Measurements from ENCODE around the gene C19orf12.
A peak's percentile ranks its signal among the peaks of the same experiment; 100 is the strongest.

The C19orf12 gene

DNA sequence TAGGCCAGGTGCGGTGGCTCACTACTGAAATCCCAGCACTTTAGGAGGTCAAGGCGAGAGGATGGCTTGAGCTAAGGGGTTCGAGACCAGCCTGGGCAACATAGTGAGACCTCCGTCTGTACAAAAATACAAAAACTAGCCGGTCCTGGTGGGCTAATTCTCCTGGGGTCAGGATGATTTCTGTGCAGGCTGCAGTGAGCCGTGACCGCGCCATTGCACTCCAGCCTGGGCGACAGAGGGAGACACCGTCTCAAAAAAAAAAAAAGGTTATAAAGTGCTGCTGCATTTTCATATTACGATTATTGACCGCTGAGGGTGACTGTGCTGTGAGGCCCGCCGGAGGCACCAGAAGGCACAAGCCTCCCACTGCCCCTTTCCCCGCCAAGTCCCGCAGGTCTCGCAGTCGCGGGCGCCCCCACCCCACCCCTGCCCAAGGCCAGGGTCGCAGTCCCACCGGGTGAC lies 50.3 kb downstream of the C19orf12 start:
- H3K27ac Mint-ChIP-seq, result peak overlapping the region; percentile 65
- H3K9me3 Mint-ChIP-seq, result no peaks in the 10 kb centered on the region
- CTCF ChIA-PET, result interaction anchor here (0.7 to 5.6 kb wide), 11 partner anchors 8 to 59 kb away, joined by 3 to 58 read pairs (median 7); partner anchors contain the start of genes C19orf12 and POP4
- H3K27me3 Mint-ChIP-seq, result peaks cover 12% of the 10 kb centered on the region
- peaks cover 58% of the 10 kb centered on the region for H3K4me1 Mint-ChIP-seq
- H3K4me3 Mint-ChIP-seq, result peak overlapping the region; percentile 70
- no peak for DNase-seq
- H3K36me3 Mint-ChIP-seq, result peaks cover 25% of the 10 kb centered on the region

DNA sequence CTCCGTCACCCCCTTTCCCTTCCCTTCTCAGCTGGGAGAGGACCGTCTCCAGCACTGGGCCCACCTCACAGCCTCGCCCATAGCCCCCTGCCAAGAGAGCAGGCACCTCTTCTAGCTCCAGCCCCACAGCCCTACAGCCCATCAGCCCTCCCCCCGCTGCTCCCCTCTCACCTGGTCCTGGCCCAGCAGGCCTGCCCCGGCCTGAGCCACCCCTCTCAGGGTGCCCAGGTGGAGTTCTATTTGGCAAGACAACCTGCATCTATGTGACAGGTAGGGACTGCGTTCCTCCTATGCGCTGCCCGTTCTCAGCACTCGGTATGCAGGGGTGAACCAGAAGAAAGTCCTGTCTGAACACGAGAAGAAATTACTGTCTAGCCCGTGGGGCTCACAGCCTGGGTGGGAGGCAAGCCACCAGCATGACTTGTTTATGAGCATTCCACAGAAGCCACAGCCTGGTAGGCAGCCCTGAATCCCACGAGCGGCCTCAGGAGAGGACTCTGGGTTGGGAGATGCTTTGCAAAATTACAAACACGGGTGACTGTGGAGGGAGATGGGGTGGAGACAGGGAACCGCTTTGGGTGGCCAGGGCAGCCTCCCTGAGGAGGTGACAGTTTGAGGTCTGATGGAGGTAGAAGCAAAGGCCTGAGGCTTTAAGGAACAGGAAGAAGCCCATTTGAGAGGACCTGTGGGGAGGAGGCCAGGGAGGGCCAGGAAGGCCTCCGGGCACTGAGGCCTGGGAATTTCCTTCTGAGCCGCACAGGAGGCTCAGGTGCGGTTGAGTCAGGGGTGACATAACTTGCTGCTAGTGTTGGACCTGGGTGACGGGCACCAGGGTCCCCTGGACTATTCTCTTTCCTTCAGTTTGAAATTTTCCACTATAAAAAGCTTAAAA lies 51.0 kb downstream of the C19orf12 start:
- Mint-ChIP-seq H3K9me3 (no peaks in the 10 kb centered on the region), H3K27me3 (peaks cover 12% of the 10 kb centered on the region), H3K4me1 (peaks cover 51% of the 10 kb centered on the region), H3K4me3 (peak overlapping the region; percentile 70), H3K36me3 (peaks cover 21% of the 10 kb centered on the region), H3K27ac (no peak overlapping the region)
- CTCF ChIA-PET, result interaction anchor here (1.9 to 5.6 kb wide), 3 partner anchors 9 to 54 kb away, joined by 6 to 48 read pairs (median 16); partner anchors contain the start of gene C19orf12
- DNase-seq, result no peak

- DNase-seq, result no peak
- CTCF ChIA-PET, result interaction anchor here (1.8 to 3.4 kb wide), 4 partner anchors 9 to 54 kb away, joined by 5 to 16 read pairs (median 9); no protein-coding TSS in a partner anchor
- H3K4me3 Mint-ChIP-seq, result no peak overlapping the region
- H3K27me3 Mint-ChIP-seq, result peaks cover 12% of the 10 kb centered on the region
- H3K4me1 Mint-ChIP-seq, result peaks cover 38% of the 10 kb centered on the region
- H3K9me3 Mint-ChIP-seq, result no peaks in the 10 kb centered on the region
- H3K36me3 Mint-ChIP-seq, result peaks cover 16% of the 10 kb centered on the region
- H3K27ac Mint-ChIP-seq, result no peak overlapping the region
Measured at GRCh38 chr19:29662604-29663404, 52.3 kb downstream of the C19orf12 start.

- Mint-ChIP-seq H3K9me3 (no peaks in the 10 kb centered on the region), H3K4me1 (peaks cover 33% of the 10 kb centered on the region), H3K27ac (no peak overlapping the region), H3K4me3 (no peak overlapping the region), H3K27me3 (peaks cover 12% of the 10 kb centered on the region), H3K36me3 (peaks cover 13% of the 10 kb centered on the region)
- DNase-seq, result no peak
- CTCF ChIA-PET, result interaction anchor here (1.8 to 3.4 kb wide), 4 partner anchors 9 to 54 kb away, joined by 5 to 16 read pairs (median 9); no protein-coding TSS in a partner anchor
Measured at GRCh38 chr19:29662278-29662603, 52.8 kb downstream of the C19orf12 start.

GRCh38 chr19:29660835-29661234 lies 54.2 kb downstream of the C19orf12 start:
- Mint-ChIP-seq H3K27ac (no peak overlapping the region), H3K9me3 (no peaks in the 10 kb centered on the region), H3K4me3 (no peak overlapping the region), H3K27me3 (peaks cover 15% of the 10 kb centered on the region), H3K4me1 (peaks cover 28% of the 10 kb centered on the region), H3K36me3 (peaks cover under 1% of the 10 kb centered on the region)
- CTCF ChIA-PET, result interaction anchor here (0.9 to 3.4 kb wide), 3 partner anchors 34 to 51 kb away, joined by 3 to 16 read pairs (median 3); no protein-coding TSS in a partner anchor
- no peak for DNase-seq

DNA sequence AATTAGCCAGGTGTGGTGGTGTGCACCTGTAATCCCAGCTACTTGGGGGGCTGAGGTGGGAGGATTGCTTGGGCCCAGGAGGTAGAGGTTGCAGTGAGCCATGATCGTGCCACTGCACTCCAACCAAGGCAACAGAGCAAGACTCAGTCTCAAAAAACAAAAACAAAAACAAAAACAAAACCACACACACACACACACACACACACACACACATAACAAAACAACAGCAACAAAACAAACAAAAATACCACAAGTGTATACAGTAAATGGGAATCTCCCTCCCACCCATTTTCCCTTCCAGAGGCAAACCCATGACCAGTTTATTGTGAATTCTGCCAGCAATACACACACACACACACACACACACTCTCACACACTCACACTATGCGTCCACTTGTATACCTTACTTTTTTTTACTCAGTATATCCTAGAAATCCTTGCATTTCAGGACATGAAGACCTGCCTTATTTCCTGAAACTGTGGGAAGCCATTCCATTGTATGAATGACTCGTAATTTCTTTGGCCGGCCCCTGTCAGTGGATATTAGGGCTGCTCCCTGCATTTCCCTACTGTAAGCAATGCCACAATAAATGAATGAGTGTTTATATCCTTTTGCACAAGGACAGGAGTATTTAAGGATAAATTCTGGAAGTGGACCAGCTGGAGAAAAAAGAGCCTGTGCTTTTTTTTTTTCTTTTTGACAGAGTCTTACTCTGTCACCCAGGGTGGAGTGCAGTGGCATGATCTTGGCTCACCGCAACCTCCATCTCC lies 56.7 kb downstream of the C19orf12 start:
- Mint-ChIP-seq H3K36me3 (no peaks in the 10 kb centered on the region), H3K4me1 (peaks cover 17% of the 10 kb centered on the region), H3K27me3 (peaks cover 25% of the 10 kb centered on the region), H3K9me3 (no peaks in the 10 kb centered on the region), H3K27ac (no peak overlapping the region), H3K4me3 (no peak overlapping the region)
- CTCF ChIA-PET, result interaction anchor here (1.9 kb wide), 1 partner anchor 48 kb away, joined by 4 read pairs; no protein-coding TSS in a partner anchor
- no peak for DNase-seq

DNA sequence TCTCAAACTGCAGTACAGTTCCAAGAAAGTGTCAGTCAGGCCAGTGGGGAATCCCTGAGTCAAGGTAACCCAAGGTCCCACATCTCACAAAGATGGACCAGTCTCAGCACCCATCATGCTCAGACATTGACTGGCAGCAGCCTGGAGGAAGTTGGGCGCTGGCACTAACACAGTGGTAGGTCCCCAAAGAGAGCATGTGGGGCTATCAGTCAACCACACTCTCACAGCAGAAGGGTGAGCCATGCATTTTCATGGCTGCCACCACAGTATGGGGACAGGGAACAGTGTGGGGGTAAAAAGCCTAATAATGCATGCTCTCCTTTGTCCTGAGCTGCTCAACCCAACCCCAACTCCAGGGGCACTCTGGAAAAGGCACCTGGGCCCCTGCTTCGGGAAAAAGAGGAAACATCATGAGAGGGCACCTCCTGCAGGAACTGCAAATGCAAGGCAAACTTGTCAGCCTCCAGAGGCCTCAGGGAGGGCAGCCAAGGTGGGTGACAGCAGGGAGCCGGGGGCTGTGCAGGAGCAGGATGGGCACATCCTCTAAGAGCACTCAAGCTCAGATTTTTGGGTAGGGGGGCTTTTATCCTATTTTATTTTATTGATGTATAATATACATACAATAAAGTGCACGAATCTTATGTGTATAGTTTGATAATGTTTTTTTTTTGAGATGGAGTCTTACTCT lies 59.3 kb downstream of the C19orf12 start:
- peaks cover 7% of the 10 kb centered on the region for H3K4me1 Mint-ChIP-seq
- no peak overlapping the region for H3K4me3 Mint-ChIP-seq
- no peak overlapping the region for H3K27ac Mint-ChIP-seq
- CTCF ChIA-PET, result no interaction called here
- no peak for DNase-seq
- no peaks in the 10 kb centered on the region for H3K36me3 Mint-ChIP-seq
- no peaks in the 10 kb centered on the region for H3K9me3 Mint-ChIP-seq
- peaks cover 32% of the 10 kb centered on the region for H3K27me3 Mint-ChIP-seq

DNA sequence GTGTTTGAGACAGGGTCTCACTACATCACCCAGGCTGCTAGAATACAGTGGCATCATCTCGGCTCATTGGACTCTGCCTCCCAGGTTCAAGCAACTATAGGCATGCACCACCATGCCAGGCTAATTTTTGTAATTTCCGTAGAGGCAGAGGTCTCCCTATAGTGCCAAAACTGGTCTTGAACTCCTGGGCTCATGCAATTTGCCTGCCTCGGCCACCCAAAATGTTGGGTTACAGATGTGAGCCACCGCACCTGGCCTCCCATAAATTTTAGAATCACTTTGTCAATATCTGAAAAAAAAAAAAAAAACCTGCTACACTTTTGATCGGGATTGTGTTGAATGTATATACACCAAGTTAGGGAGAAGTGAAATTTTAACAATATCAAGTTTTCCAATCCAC lies 61.7 kb downstream of the C19orf12 start:
- CTCF ChIA-PET, result interaction anchor here (1.6 kb wide), 1 partner anchor 15 kb away, joined by 3 read pairs; no protein-coding TSS in a partner anchor

DNA sequence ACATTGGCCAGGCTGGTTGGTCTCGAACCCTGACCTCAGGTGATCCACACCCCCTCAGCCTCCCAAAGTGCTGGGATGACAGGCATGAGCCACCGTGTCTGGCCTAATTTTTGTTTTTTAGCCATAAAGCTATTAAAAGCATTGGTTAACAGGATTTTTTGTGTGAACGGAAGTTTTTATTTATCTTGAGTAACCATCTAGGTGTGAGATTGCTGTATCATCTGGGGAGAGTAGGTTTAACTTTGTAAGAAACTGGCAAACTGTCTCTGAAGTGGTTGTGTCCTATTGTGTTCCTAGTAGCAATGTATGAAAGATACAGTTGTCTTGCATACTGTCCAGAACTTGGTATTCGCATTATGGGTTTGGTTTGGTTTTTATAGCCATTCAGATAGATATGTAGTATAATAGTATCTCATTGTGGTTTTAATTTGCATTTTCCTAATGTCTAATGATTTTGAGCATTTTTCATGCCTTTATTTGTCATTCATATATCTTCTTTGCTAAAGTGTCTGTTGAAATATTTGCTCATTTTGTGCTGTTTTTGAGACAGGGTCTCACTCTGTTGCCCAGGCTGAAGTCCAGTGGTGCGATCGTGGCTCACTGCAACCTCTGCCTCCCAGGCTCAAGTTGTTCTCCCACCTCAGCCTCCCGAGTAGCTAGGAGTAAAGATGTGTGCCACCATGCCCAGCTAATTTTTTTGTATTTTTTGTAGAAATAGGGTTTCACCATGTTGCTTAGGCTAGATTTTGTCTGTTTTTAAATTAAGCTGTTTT lies 63.3 kb downstream of the C19orf12 start:
- H3K4me3 Mint-ChIP-seq, result no peak overlapping the region
- H3K36me3 Mint-ChIP-seq, result no peaks in the 10 kb centered on the region
- no peak for DNase-seq
- H3K9me3 Mint-ChIP-seq, result no peaks in the 10 kb centered on the region
- peaks cover 7% of the 10 kb centered on the region for H3K4me1 Mint-ChIP-seq
- no peak overlapping the region for H3K27ac Mint-ChIP-seq
- CTCF ChIA-PET, result interaction anchor here (1.1 kb wide), 1 partner anchor 21 kb away, joined by 3 read pairs; no protein-coding TSS in a partner anchor
- H3K27me3 Mint-ChIP-seq, result peaks cover 32% of the 10 kb centered on the region

More for the DNA sequence above, 61.7 kb downstream of the C19orf12 start:
- H3K9me3 Mint-ChIP-seq, result no peaks in the 10 kb centered on the region
- no peak for DNase-seq
- peaks cover 32% of the 10 kb centered on the region for H3K27me3 Mint-ChIP-seq
- H3K4me1 Mint-ChIP-seq, result peaks cover 5% of the 10 kb centered on the region
- no peak overlapping the region for H3K27ac Mint-ChIP-seq
- no peaks in the 10 kb centered on the region for H3K36me3 Mint-ChIP-seq
- no peak overlapping the region for H3K4me3 Mint-ChIP-seq

DNA sequence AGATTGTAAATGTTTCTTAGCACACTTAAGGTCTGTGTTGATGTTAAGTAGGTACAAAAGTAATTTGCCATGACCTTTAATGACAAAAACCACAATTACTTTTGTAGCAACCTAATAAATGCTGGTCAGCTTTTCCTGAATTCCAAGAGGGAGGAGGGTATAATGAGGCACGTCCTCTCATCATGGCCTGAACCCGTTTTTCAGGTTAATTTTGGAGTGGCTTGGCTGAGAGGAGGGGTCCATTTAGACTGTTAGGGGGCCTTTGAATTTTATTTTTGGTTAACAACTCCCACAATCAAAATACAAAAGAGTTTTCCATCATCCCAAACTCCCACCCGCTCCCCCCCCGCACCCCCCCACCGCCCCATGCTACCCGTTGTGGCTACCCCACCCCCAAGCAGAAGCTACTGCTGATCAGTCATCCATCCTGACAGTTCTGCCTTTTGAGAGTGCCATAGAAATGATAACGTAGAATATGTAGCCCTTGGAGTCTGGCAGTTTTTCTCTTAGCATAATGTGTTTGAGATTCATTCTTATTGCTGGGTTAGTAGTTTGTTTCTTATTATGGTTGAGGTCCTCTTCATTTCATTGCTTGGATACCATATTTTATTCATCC lies 64.2 kb downstream of the C19orf12 start:
- Mint-ChIP-seq H3K9me3 (no peaks in the 10 kb centered on the region), H3K4me1 (peaks cover 13% of the 10 kb centered on the region), H3K36me3 (no peaks in the 10 kb centered on the region), H3K27ac (no peak overlapping the region), H3K27me3 (peaks cover 34% of the 10 kb centered on the region), H3K4me3 (no peak overlapping the region)
- no peak for DNase-seq
- CTCF ChIA-PET, result interaction anchor here (1.1 kb wide), 1 partner anchor 22 kb away, joined by 3 read pairs; no protein-coding TSS in a partner anchor

Measured in activated naive CD4-positive, alpha-beta T cell treated with anti-CD3 and anti-CD28 coated beads, Interleukin-2, amount 10 ng/mL, durations not matched to agents 7 days and 5 days (primary cell).